Activated naive CD8-positive, alpha-beta T cell (primary cell): ENCODE measurements around the gene KAZALD1.

Source experiments
- H3K27ac Mint-ChIP-seq: one replicate; pipeline ENCODE4 v1.8.0; 2021; ENCODE audit warnings: mixed read lengths
- H3K27me3 Mint-ChIP-seq: one replicate; pipeline ENCODE4 v1.8.0; 2021; ENCODE audit warnings: mixed read lengths
- H3K36me3 Mint-ChIP-seq: one replicate; pipeline ENCODE4 v1.8.0; 2021; ENCODE audit warnings: mixed read lengths
- H3K4me1 Mint-ChIP-seq: one replicate; pipeline ENCODE4 v1.8.0; 2021; ENCODE audit warnings: low read depth, mixed read lengths
- H3K4me3 Mint-ChIP-seq: one replicate; pipeline ENCODE4 v1.8.0; 2021; ENCODE audit warnings: mild to moderate bottlenecking, mixed read lengths
- H3K9me3 Mint-ChIP-seq: one replicate; pipeline ENCODE4 v1.8.0; 2021; ENCODE audit warnings: low read depth, mixed read lengths

Gene KAZALD1

DNA sequence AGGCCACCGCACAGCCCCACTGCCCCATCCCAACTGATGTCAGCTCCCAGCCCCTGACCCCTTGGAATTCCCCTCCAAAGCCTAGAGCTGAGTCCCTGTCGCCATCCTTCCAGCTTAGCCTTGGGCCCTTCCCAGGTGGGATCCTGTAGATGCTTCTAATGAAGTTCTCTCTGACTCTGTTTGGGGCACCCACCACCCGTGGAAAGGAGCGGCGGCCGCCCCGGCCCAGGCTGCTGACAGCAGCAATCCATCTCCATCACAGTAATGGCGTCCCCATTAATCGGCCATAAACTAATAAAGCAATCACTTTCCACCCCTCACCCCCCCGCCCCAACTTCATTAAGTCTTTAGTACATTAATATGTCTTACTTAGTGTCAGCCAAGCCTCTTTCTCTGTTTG, 25.6 kb downstream of the KAZALD1 start:
- Mint-ChIP-seq H3K4me1 (no peaks in the 10 kb centered on the region), H3K27ac (no peak overlapping the region), H3K9me3 (no peaks in the 10 kb centered on the region), H3K27me3 (peaks cover 29% of the 10 kb centered on the region), H3K36me3 (no peaks in the 10 kb centered on the region), H3K4me3 (no peak overlapping the region)

DNA sequence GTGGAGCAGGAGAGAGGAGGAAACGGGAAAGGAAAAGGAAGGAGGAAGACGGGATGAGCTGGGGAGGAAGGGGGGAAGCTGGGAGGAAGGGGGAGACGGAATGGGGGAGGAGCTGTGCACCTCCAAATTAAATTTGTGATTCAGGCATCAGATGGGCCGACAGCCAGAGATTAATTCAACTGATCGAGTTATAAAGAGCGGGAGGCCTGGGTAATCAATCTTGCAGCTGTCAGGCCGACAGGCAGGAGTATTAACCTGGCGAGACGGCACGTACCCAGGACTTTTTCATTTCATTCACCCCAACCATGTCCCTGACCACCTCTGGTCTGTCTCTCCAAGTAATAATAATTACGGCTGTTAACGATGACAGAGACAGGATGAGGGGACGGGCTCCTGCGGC, 26.2 kb downstream of the KAZALD1 start:
- Mint-ChIP-seq H3K4me1 (no peaks in the 10 kb centered on the region), H3K27me3 (peaks cover 26% of the 10 kb centered on the region), H3K4me3 (no peak overlapping the region), H3K27ac (no peak overlapping the region), H3K9me3 (no peaks in the 10 kb centered on the region), H3K36me3 (no peaks in the 10 kb centered on the region)

- Mint-ChIP-seq H3K9me3 (no peaks in the 10 kb centered on the region), H3K27me3 (peaks cover 26% of the 10 kb centered on the region), H3K36me3 (no peaks in the 10 kb centered on the region), H3K4me3 (no peak overlapping the region), H3K4me1 (no peaks in the 10 kb centered on the region), H3K27ac (no peak overlapping the region)
These were observed 27.9 kb downstream of the KAZALD1 start for GRCh38 chr10:101089520-101090299.

DNA sequence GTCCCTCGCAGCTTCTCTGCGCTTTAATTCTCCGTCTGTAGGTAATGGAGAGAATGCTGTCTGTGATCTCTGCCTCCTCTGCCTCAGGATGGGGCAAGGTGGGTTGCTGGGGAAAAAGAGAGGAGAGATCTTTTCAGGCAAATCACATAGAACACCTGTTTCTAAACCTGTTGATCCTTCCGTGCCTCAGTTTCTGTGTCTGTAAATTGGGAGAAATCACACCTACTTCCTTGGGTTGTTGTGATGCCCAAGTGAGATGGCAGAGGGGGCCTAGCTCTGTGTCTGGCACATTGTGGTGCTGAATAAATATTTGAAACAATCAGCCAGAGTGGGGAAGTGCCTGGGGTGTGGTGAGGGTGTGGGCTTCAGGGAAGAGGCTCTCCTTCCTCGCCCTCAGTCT, 28.8 kb downstream of the KAZALD1 start:
- H3K9me3 Mint-ChIP-seq: no peaks in the 10 kb centered on the region
- no peak overlapping the region for H3K4me3 Mint-ChIP-seq
- H3K4me1 Mint-ChIP-seq: peaks cover under 1% of the 10 kb centered on the region
- no peaks in the 10 kb centered on the region for H3K36me3 Mint-ChIP-seq
- H3K27ac Mint-ChIP-seq: no peak overlapping the region
- H3K27me3 Mint-ChIP-seq: peaks cover 29% of the 10 kb centered on the region

GRCh38 chr10:101091546-101092290, 29.9 kb downstream of the KAZALD1 start:
- Mint-ChIP-seq H3K36me3 (no peaks in the 10 kb centered on the region), H3K4me3 (no peak overlapping the region), H3K27ac (no peak overlapping the region), H3K9me3 (no peaks in the 10 kb centered on the region), H3K27me3 (peaks cover 26% of the 10 kb centered on the region), H3K4me1 (peaks cover 2% of the 10 kb centered on the region)

DNA sequence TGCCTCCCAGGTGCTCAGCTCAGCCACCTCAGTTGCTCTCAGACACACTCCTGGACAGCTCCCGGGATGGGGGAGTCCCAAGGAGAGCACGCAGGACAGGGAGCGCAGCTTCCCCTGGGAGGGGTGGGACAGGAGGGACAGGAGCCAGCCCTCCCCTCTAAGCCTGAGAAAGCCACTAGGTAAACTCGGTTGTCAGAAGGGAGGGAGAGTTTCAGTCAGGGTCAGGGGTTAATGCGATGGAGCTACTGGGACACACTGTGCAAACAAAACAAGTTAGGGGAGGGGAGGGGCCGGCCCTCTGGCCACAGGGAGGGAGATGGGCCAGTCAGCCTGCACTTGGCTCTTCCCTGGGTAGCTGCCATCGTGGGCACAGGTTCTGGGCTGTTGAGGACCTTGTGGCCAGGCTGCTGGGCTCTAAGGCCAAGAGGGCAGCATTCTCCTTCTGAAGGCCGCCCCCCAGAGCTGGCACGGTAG, 31.1 kb downstream of the KAZALD1 start:
- Mint-ChIP-seq H3K27ac (no peak overlapping the region), H3K4me3 (no peak overlapping the region), H3K36me3 (no peaks in the 10 kb centered on the region), H3K27me3 (peaks cover 26% of the 10 kb centered on the region), H3K4me1 (peaks cover 2% of the 10 kb centered on the region), H3K9me3 (no peaks in the 10 kb centered on the region)

GRCh38 chr10:101094121-101094879, 32.5 kb downstream of the KAZALD1 start:
- H3K27ac Mint-ChIP-seq: no peak overlapping the region
- H3K9me3 Mint-ChIP-seq: no peaks in the 10 kb centered on the region
- no peaks in the 10 kb centered on the region for H3K36me3 Mint-ChIP-seq
- H3K27me3 Mint-ChIP-seq: peaks cover 24% of the 10 kb centered on the region
- H3K4me3 Mint-ChIP-seq: no peak overlapping the region
- peaks cover 2% of the 10 kb centered on the region for H3K4me1 Mint-ChIP-seq

DNA sequence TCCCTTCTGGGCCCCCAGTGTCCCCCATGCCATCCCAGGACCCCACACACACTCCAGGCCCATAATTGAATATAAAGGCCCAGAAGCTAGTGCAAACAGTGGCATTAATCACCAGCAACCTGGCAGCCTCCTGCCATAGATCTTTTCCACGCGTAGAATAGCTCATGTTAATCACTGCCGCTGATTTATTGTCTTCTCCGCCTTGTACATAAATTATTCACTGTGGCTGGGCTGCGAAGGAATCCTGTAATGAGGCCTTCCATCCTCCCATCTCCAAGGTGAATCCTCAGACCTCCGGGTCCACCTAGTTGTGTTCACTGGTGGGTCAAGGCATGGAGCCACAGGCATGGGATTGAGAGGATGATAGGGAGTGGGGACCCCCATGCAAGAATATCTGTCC, 33.2 kb downstream of the KAZALD1 start:
- Mint-ChIP-seq H3K4me3 (no peak overlapping the region), H3K9me3 (no peaks in the 10 kb centered on the region), H3K27ac (no peak overlapping the region), H3K27me3 (peaks cover 31% of the 10 kb centered on the region), H3K4me1 (peaks cover 2% of the 10 kb centered on the region), H3K36me3 (no peaks in the 10 kb centered on the region)

DNA sequence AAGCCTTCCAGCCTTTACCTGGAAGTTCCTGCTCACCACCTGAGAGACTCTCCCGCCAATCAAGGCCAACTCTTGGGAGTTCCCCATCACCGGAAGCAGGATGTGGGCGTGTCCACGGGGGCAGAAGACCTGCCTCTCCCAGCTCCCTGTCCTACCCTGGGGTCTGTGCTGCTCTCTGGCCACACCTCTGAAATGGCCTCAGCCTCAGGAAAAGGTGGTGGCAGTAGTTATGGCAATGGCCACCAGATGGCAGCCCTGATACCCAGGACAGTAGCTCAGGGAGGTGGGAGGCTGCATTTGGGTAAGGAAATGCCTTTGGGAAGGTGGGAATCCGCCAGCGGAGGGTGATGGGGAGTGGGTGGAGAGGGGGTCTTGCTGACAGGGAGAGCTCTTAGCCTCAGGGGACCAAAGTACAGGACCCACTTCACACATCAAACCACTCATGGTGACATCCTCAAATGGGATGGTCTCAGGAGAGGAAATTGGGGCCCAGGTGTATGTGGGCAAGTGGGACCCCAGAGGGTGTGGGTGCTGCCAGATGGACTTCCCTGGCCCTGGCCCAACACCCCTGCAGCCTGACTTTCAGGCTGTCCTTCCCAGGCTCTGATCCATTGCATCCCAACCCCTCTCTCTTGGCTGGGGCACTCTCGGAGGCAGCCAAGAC, 33.9 kb downstream of the KAZALD1 start:
- no peak overlapping the region for H3K4me3 Mint-ChIP-seq
- peaks cover 29% of the 10 kb centered on the region for H3K27me3 Mint-ChIP-seq
- peaks cover 2% of the 10 kb centered on the region for H3K4me1 Mint-ChIP-seq
- no peaks in the 10 kb centered on the region for H3K9me3 Mint-ChIP-seq
- H3K36me3 Mint-ChIP-seq: no peaks in the 10 kb centered on the region
- H3K27ac Mint-ChIP-seq: no peak overlapping the region

DNA sequence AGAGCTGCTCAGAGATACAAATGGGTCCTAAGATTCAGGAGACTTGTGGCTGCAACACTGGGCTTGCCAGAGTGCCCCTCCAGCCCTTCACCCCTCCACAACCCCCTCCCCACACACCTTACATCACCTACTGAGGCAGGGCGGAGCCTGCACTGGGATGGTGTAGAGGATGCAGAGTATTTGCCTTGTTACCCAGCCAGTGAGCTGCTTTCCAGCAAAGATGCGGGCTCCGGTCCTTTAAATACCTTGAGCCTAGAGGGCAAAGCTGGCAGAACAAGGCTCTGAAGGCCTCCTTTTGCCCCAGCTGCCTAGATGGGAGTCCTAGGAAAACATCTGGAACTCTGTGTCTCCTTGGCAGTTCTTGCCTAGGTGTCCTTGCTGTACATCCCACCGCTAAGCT, 34.6 kb downstream of the KAZALD1 start:
- H3K27me3 Mint-ChIP-seq: peaks cover 26% of the 10 kb centered on the region
- H3K4me1 Mint-ChIP-seq: peaks cover 2% of the 10 kb centered on the region
- H3K27ac Mint-ChIP-seq: no peak overlapping the region
- no peaks in the 10 kb centered on the region for H3K36me3 Mint-ChIP-seq
- H3K4me3 Mint-ChIP-seq: no peak overlapping the region
- no peaks in the 10 kb centered on the region for H3K9me3 Mint-ChIP-seq

DNA sequence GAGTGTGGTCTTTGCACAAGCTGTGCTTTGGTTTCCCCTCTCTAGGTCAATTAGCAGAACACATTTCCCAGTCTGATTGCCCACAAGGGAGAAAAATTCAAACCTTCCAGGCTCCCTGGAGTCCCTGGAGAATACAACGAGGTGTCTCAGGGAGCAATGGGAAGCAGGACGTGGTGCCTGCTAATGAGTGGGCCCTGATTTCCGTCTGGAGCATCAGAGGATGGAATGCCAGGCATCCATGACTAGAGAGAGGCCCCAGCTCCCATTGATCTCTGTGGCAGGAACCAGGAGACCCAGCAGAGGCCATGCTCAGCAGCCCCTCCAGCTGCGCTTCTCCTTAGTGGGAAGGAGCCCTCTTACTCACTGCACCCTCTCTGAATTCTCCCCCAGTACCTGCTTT, 36.1 kb downstream of the KAZALD1 start:
- H3K36me3 Mint-ChIP-seq: no peaks in the 10 kb centered on the region
- H3K4me1 Mint-ChIP-seq: peaks cover 2% of the 10 kb centered on the region
- H3K27ac Mint-ChIP-seq: no peak overlapping the region
- H3K27me3 Mint-ChIP-seq: peaks cover 28% of the 10 kb centered on the region
- no peaks in the 10 kb centered on the region for H3K9me3 Mint-ChIP-seq
- no peak overlapping the region for H3K4me3 Mint-ChIP-seq

DNA sequence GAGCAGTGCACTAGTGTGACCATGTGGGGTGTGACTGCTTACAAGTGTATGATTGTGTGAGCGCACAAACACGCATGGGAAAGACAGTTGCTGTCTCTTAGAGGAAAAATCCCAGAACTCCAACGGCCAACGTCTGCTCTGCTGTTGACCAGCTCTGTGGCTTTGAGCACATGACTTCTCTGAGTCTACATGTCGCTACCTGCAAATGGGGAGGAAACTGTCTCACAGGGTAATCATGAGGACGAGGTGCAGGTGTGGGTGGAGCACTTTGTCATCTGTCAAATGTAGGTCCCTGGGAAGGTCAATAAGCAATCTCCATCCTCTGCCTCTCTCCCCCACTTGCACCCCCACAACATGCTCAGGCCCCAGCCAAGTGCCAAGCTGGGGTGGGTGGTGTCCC, 38.1 kb downstream of the KAZALD1 start:
- H3K27me3 Mint-ChIP-seq: peaks cover 22% of the 10 kb centered on the region
- H3K4me1 Mint-ChIP-seq: peaks cover 2% of the 10 kb centered on the region

GRCh38 chr10:101101372-101101881, 39.6 kb downstream of the KAZALD1 start:
- Mint-ChIP-seq H3K4me3 (no peak overlapping the region), H3K4me1 (no peaks in the 10 kb centered on the region), H3K9me3 (no peaks in the 10 kb centered on the region), H3K36me3 (no peaks in the 10 kb centered on the region), H3K27me3 (peaks cover 18% of the 10 kb centered on the region), H3K27ac (no peak overlapping the region)

More for the DNA sequence above, 38.1 kb downstream of the KAZALD1 start:
- H3K9me3 Mint-ChIP-seq: no peaks in the 10 kb centered on the region
- H3K27ac Mint-ChIP-seq: no peak overlapping the region
- no peak overlapping the region for H3K4me3 Mint-ChIP-seq
- no peaks in the 10 kb centered on the region for H3K36me3 Mint-ChIP-seq

GRCh38 chr10:101103430-101103829, 41.6 kb downstream of the KAZALD1 start:
- H3K9me3 Mint-ChIP-seq: no peaks in the 10 kb centered on the region
- H3K27me3 Mint-ChIP-seq: peaks cover 21% of the 10 kb centered on the region
- H3K4me3 Mint-ChIP-seq: no peak overlapping the region
- H3K4me1 Mint-ChIP-seq: no peaks in the 10 kb centered on the region
- H3K36me3 Mint-ChIP-seq: no peaks in the 10 kb centered on the region
- no peak overlapping the region for H3K27ac Mint-ChIP-seq
